IPS DF 19.7 (cell line): ENCODE results near the gene BOLA3.
A peak's percentile ranks its signal among the peaks of the same experiment; 100 is the strongest.
"Not testable (repeated sequence)": the region's sequence is repeated elsewhere in the genome, so short reads cannot be mapped to it uniquely, and the experiment has no call there.

Experiments
- DNase-seq: peaks from one replicate; pipeline ENCODE4 v3.0.0-alpha.2; 2013; ENCODE audit warnings: low read depth, low spot score

The BOLA3 gene

DNA sequence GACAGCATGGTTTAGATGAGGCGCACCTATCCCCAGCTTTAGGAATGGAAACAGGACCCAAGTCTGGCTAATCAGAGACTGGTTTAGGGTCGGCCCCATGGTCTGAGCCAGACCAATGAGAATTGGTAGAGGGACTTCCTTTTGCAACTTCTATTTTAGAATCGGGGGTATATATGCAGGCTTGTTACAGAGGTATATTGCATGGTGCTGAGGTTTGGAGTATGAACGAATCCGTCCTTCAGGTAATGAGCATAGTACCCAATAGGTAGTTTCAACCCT, 1.5 kb upstream of the BOLA3 start:
- no peak for DNase-seq

DNA sequence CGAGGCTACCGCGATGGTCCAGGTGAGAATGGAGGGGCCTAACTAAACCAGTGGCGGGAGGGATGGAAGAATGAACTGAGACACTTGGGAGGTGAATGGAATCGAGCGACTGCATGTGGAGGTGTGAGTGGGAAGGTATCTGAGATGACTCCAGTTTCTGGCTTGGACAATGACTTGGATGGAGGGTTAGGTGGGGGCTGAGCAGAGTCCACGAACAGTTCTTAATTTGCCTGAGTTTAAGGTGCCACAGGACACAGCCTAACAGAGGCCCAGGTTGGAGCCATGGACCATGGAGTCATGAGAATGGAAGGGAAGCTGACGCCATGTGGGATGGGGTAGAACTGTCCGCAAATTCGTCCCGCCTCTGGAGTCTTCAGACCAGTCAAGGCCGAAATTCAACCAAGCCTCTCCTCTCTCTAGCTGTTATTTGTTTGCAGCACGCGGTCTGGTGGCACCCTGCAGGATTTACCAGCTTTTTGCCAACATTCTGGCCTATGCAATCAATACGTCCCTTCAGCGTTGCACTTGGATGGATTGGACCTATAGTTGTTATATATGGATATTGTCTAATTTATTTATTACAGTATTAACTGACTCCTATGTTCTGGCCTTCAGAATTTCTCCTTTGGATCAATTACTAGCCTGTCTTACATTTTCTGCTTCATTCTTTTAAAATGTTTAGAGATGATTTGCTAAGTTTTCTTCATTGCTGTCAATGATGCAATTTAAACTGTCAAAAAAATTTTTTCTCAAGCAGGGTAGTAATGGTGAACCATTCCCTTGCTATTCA, 940 bp upstream of the BOLA3 start:
- no peak for DNase-seq

DNA sequence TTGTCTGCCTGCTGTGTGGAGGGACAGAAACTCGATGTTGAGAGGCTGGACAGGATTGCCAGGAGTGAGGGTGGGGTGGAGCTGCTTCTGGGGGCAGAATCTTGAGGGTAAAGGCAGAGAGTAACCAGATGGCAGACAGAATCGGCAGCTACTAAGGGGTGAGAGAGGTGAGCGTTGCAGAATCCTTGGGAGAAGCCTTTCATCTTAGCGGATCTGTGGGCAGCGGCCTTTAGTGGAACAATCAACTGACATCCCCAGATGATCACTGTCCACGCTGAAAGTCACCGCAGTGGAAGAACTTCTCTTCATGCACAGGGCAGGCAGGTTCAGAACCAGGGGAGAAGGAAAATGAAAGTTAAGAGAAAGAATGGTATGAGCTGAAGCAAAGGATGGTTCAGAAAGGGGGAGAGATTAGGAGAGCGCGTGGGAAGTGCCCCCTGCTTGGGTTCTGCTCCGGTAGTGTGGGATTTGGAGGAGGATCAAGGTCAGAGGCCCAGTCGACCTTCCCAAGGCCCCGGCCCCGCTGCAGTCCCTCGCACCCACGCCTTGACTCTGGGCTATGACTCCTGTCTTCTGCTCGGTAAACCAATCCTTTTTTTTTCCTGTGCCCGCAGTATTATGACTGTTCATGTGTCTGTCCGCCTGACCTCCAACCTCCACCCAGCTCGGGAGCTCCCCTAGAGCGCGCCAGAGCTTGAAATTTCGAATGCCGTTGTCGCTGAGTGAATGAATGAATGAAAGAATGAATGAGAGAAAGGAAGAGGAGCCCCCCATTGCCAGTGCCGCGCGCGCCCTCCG, 584 bp downstream of the BOLA3 start:
- DNase-seq: no peak

DNA sequence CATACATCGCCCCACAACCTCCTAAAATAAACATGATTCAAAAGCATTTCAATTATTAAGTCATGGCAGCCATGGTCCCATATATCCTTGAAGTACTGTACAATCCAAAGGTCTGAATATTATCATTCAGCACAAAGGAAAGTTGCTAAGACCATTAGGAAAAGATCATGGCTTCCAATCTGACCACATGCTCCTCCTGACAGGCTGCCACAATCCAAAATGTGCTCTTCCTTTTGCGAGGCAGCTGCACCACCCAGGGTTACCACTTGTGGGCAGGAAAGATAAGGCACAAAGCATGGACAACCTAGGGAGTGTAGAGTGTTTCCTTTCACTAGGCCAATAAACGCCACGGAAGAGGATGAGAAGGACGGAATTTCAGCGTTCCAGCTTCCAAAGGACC, 5.4 kb downstream of the BOLA3 start:
- DNase-seq: no peak

DNA sequence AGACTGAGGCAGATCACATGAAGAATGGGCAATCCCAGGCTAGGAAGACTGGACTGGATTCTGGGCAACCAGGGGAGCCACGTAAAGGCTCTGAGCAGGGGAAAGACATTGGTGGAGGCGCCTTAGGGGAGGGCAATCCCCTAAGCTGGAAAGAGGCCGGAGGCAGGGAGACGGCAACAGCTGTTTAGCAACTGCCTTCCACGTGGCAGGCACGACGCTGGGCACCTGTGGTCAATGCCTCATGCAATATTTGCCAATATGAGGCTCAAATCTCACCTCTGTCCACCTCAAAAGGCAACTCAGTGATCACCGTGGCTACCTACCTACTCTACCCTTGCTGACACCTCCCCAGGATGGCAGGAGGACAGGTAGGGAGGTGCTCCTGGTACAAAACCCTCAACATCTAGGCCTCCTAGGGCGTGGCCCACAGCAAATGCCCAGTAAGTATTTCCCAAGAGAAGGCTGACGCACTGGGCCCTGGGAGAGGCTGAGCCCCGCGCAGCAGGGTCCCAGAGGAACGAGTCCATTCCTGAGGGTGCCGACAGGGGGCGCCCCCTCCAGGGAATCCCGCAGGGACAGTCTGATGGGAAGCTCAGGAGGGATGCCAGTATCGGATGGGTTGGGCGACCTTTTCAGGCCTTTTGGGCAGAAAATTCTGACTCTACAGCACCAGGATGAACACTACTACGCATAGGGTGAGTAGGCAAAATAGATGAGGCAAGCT, 8.9 kb downstream of the BOLA3 start:
- no peak for DNase-seq

DNA sequence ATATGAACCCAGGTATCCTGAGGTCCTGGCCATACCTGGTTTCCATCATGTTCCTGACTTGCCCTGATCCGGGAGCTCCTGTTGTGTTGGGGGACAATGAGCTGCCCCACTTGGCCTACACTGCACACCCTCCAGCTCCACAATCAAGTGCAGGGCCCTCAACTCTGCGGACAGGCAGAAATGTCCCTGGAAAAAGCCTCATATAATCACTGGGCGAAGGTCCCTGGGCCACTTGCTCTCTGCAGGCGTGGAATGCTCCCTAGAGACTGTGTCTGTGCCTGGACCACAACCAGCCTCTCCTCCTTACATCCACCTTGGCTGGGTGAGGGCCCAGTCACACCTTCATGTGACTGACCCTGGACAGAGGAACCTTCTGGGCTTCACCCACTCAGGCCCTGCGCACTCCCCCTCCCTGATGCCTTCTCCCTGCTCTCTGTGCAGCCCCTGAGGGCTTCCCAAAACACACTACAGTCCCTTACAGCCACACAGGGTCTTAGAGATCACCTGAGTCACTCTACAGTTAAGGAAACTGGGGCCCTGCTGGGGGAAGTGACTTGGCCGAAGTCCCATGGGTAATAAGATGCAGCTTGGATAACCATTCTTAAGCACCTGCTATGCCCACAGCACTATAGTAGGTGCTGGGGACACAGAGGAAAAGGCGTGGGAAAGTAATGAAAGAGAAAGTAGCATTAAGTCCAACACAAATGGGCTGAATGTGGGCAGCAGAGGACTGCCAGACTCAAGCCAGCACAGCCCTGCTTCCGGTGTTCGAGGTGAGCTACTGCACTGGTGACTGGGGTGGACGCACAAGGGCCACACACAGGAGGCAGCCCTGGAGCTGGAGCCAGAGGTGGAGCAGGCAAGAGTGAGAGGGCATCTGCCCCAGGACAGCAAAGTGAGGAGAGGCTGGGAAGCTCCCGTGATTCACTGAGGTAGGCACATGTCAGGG, 9.8 kb downstream of the BOLA3 start:
- no peak for DNase-seq

DNA sequence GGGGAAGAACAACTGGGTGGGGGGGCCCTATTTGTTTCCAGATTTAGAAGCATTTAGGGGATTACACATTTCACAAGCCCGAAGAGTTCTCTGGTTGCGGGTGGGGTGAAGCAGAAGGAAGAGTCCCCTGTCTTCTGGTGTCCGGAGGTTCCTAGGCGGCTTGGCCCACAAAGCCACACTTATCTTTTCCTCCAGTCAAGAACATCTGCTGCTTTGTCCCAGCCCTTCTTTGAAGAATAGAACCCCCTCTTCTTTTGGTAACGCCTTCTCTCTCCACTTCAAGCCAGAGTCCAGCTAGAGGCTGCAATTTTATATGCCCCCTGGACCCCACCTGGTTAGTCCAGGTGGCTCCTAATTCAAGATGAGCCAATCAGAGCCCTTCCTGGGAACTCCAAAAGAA, 15.8 kb downstream of the BOLA3 start:
- DNase-seq: no peak

DNA sequence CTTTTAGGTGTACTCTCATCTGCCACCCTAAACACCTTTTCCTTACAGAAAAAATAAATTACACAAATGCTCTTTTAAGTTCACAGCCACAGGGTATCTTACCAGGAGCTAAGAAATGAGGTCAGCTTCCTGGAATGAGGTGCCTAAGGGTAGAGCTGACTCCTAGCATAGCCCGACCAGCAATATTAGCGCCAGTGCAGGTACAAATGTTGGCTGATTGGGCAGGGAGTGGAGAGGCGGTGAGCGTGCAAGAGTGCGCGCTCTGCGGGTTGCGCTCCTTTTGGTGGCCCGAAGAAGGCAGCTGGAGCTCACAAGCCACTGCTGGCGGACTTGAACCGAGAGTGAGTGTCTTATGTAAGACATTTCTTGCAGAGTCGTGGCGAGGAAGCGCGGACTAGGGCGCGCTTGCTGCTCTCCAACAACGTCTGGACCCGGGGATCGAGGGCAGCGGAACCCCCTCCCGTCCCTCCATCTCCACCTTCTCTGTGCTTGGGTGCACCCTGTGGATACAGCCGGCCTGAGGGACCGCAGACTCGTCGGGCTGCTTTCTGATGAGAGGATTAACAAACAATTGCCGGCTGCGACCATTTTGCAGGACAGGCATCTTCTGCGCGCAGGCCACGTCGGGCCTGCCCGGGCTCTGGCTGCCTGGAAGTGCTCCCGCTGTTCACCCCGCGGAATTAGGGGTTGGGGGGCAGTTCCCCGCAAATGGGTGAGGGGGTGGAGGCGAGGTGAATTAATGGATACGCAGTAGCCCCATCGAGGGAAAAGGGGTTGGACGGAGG, 17.3 kb downstream of the BOLA3 start:
- no peak for DNase-seq

DNA sequence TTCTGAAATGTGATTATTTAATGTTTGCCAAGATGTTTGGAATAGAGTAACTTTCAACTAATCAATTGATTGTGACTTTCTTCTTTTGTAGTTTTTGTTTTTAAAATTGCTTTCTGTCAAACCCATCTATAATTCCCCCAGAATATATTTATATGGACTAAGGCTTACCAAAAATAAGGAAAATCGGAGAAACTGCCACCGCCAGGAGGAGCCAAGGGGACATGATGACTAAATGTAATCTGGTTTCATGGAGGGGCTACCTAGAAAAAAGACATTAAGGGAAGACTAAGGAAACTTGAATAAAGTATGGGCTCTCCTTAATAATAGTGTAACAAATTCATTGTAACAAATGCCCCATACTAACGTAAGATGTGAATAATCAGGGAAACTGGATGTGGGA, 19.5 kb downstream of the BOLA3 start:
- DNase-seq: no peak

DNA sequence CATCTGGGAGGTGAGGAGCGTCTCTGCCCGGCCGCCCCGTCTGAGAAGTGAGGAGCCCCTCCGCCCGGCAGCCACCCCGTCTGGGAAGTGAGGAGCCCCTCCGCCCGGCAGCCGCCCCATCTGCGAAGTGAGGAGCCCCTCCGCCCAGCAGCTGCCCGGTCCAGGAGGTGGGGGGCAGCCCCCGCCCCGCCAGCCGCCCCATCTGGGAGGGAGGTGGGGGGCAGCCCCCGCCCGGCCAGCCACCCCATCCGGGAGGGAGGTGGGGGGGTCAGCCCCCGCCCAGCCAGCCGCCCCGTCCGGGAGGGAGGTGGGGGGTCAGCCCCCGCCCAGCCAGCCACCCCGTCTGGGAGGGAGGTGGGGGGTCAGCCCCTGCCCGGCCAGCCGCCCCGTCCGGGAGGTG, 23.8 kb downstream of the BOLA3 start:
- DNase-seq: not testable (repeated sequence)

DNA sequence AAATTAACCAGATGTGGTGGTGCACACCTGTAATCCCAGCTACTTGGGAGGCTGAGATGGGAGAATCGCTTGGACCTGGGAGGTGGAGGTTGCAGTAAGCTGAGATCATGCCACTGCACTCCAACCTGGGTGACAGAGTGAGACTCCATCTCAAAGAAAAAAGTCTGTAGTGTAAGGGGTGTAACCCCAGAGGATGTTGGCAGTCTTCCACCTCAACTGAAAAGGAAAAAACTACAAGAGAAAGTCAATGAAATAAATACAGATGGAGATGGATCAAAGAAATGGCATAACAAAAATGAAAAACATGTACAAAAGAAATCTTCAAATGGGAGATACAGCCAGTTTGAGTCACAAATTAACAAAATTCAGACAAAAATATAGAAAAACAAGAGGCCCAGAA, 25.9 kb downstream of the BOLA3 start:
- not testable (repeated sequence) for DNase-seq

DNA sequence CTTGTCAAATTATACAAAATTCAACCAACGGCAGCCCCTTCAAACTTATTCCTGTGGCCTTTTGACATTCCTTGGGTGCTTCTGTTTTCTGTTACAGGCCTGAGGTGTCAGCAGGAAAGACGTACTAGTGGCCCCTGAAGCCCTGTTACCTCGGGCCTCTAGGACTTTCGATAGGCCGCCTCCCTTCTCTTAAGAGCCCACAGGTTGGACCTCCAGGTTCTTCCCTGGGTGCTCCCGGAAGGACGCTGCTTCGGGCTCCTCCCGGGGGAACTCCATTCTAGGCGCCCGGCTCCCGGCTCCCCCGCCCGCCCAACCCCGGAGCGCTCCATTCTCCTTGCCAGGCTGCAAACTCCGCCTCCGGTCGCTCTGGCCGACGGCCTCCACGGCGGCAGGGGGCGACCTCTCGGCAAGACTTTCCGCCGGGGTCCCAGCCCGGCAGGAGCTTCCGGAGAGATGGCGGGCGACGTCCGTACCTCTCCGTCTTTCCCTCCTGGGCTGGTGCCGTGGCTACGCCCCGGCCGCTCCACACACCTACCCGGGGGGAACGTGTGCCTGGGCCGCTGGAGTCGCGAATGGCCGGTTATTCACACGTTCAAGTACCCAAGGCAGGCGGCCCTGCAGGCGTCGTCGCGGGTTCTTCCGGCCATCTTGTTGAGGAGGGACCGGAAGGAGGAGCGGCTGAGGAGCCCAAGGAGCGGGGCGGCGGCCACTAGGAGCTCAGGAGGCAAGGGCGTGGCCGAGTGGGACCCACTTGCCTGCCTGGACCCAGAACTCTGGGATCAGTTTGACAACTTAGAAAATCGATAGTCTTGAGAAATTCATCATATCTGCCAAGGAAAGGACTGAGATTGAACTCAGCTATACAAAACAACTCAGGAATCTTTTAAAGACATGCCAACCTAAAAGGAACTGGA, 27.5 kb downstream of the BOLA3 start:
- peak; percentile 61 for DNase-seq

DNA sequence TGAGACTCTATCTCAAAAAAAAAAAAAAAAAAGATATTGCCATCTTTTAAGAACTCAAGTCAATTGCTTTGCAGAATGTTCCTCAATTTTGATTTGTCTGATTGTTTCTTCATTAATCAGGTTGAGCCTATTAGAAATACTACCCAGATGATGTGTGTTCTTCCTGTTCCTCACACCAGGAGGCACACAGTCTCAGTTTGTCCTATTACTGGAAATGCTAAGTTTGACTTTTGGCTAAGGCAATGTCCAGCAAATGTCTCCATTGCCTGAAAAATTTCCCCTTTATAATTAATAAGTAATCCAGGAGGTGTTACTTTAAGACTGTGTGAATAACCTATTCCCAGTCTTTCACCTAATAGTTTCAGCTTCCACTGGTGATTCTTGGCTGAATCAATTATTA, 28.4 kb downstream of the BOLA3 start:
- DNase-seq: no peak

DNA sequence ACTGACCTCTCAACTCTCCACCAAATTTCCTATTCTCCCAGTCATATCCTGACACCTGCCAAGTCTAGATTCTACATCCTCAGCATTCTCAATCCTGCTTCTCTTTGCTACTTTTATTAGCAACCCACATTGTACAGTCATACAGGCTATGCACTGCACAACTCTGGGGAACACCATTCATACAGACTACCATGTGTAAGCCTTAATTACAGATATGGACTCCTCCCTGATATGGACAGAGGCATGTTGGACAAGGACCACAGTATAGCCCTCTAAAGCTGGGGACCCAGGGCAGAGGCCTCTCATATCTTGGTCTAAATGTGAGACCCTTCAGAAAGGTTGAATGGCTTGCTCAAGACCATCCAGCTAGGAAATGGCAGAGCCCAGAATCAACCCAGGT, 36.3 kb downstream of the BOLA3 start:
- DNase-seq: no peak

DNA sequence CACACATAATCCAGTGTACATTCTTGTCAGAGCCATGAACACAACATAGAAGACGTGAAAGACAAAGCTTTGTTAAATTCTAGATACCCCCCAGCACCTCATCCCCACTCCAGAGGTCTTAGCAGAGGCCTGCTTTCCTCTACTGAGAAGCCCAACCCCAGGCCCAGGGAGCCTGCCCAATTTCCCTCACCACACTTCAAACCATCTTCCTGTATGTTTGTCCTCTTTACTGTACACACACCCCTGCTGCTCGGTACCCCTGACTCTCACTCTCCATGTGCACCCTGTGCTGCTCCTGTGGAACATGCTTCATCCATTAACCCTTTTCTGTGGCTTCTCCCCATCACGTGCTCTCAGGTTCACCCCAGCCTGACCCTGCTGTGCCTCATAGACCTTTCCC, 37.2 kb downstream of the BOLA3 start:
- no peak for DNase-seq

DNA sequence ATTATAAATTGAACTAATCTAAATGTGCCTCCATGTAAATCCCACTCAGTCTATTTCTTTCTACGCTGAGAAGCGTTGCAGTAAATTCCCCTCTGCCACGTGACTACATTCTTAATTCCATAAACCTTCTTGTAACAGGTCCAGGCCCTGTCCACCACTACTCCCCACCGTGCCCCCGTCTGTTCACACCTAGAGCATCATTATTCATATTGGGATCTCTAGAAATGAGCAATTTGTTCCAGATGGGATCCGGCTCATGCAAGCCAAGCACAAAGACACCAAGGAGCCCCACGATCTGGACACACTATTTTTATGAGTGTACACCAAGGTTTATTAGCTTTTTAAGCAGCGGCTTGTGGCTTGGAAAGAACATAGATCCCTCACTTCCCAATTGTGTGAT, 38.2 kb downstream of the BOLA3 start:
- DNase-seq: no peak

DNA sequence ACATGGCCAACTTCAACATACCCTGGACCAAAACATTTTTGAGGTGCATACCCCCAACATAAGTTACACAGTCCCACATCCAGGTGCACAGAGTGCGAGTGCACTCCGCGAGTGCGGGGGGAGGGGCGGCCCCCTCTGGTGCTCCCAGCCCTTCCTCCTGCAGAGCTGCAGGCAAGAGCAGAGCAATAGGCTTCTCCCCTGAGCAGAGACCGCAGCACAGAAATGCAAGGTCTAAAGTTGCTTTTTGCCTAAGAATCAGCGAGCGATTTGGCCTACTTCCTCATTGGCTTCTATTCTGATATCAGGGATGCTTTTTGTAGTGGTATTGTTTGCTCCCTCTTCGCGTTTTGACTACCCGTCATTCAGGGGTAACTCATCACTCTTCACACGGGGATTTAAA, 40.6 kb downstream of the BOLA3 start:
- no peak for DNase-seq

DNA sequence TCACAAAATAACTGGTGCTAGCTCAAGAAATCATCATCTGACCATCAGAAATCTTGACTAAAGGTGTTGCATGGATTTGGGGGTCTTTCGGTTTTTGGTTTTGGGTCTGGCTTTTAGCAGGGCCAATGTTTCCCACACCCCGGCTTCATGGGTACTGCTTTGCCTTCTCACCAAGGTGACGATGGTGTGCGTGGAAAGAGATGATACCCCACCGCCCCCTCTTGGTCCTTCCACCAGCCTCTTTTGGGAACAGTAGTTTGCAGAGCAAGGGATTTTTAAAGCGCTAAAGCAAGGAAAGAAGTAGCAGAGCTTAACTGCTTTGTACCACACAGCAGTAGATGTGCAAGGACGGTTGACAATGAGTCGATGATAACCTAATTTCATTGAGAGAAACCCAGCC, 42.3 kb downstream of the BOLA3 start:
- DNase-seq: no peak

DNA sequence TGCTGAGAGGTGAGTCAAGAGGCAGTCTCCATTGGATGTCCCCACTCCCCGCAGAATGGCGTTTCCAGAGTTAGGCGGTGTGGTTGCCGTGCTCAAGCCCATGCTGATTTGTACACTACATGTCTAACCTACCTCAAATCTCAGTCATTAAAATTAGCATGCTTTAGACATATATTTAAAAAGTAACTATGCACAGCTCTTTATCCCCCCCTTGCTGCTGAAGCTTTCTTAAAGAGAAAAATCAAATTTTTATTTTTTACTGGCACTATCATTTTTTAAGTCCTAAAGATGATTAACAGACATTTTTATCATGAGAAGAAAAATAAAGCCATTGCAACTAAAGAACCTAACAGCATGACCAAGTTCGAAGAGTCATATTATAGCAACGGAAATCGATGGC, 42.9 kb downstream of the BOLA3 start:
- no peak for DNase-seq

DNA sequence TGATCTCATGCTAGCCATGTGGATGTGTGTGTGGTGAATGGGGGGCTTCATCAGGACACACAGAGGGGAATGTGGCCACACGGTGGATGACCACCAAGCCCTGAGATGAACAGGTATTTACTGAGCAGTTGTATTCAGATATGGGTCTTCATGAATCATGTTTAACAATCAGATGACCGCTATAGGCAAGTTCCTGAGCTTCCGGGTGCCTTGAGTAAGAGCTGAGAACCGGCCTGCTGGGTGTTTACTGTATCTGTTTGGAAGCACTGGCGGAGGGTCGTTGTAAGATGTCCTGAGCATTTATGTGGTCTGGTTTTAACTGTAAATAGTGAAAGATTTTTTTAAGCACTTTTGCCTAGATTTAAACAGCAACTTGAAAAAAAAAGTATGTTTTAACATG, 43.9 kb downstream of the BOLA3 start:
- no peak for DNase-seq
